GM12873 (cell line): ENCODE data around the gene GDF15.

Experiments used
- TF ChIP-seq, protein P1 (sequence below): IDR thresholded peaks from 2 replicates; pipeline ENCODE4 v1.5.1; 2012; ENCODE audit warnings: low read depth, mild to moderate bottlenecking, moderate library complexity, low read length, control low read depth; ENCODE audit not compliant: insufficient read depth; ENCODE audit errors: missing control alignments

The GDF15 gene

DNA sequence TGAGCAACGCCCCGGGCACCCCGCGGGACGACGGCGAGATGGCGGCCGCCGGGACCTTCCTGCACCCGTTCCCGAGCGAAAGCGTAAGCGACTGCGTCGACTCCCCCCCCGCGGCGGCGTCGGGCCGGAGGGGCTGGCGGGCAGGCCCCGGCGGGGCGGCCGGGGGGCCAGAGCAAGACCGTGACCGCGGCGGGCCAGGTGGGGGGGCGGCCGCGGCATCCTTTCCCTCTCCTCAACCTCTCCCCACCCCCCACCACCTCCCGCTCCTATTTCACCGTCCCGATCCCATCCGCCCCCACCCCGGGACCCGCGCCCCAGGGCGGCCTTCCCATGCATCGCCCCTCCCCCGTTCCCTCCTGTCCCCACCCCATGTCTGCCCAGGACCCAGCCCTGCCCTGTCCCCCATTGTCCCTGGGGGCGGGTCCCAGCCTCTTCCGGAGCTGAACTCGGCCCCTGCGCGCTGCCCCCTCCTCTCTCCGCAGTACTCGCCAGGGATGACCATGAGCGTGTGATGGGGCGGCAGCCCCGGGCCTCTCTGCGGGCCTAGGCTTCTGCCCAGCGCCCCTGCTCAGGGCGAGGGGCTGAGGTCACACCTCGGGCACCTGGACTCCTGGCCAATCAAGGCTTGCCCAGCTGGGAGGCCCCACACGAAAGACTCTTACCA is 47.9 kb downstream of the GDF15 start:
- TF ChIP-seq, protein P1, sequence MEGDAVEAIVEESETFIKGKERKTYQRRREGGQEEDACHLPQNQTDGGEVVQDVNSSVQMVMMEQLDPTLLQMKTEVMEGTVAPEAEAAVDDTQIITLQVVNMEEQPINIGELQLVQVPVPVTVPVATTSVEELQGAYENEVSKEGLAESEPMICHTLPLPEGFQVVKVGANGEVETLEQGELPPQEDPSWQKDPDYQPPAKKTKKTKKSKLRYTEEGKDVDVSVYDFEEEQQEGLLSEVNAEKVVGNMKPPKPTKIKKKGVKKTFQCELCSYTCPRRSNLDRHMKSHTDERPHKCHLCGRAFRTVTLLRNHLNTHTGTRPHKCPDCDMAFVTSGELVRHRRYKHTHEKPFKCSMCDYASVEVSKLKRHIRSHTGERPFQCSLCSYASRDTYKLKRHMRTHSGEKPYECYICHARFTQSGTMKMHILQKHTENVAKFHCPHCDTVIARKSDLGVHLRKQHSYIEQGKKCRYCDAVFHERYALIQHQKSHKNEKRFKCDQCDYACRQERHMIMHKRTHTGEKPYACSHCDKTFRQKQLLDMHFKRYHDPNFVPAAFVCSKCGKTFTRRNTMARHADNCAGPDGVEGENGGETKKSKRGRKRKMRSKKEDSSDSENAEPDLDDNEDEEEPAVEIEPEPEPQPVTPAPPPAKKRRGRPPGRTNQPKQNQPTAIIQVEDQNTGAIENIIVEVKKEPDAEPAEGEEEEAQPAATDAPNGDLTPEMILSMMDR = no peak

DNA sequence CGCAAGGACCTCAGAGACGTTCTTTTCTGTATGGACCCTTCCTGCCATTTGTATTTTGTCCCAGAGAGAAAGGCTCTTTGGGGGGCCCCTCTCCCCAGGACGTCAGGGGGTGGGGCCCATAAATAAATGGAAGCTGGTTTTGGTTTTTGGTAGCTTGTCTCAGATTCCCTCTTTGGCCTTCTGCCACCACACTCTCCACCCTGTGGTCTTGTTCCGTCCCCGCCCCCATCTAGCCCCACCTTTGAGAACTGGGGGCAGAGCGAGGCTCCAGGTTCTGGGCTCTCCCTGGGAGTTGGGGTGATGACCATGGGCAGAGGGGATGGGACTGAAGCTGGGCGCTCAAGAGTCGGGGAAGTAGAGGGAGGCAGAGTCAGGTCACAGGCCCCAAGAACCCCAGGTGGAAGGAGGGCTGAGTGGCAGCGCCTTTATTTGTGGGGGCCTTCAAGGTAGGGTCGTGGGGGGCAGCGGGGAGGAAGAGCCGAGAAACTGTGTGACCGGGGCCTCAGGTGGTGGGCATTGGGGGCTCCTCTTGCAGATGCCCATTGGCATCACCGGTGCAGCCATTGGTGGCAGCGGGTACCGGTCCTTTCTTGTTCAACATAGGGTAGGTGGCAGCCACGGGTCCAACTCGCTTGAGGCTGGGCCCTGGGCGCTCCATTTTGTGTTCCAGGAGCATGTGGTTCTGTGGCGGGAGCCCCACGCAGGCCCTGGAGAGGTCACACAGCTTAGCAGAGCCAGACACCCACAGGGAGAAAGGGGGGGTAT is 48.6 kb downstream of the GDF15 start:
- TF ChIP-seq, protein P1 = no peak

DNA sequence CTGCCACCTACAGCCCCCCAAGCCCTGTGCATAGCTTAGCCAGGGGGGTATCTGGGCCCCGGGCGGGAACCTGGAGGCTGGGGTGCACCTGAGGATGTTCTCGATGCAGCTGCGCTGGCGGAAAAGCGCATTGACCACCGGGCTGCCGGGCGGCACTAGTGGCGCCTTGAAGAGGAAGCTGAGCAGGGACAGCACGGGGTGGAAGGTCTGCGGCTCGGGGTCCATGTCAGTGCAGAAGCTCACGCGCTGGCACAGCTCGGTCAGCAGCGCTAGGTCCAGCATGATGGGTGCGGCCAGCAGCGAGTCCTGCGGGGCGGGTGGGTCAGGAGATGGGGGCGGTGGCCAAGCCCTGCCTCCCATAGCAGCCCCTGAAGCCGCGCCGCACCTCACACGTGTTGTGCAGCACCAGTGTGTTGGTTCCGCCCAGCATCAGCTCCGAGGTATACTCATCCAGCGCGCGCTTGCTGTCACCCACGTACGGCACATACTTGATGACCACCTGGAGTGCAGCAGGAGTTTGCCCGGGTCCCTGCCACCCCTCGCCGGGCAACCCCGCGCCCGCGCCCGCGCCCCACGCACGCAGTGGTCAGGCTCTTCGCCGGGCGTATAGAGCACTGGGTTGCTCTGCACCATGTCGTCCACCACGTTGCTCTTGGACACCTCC is 49.4 kb downstream of the GDF15 start:
- TF ChIP-seq, protein P1 = no peak

DNA sequence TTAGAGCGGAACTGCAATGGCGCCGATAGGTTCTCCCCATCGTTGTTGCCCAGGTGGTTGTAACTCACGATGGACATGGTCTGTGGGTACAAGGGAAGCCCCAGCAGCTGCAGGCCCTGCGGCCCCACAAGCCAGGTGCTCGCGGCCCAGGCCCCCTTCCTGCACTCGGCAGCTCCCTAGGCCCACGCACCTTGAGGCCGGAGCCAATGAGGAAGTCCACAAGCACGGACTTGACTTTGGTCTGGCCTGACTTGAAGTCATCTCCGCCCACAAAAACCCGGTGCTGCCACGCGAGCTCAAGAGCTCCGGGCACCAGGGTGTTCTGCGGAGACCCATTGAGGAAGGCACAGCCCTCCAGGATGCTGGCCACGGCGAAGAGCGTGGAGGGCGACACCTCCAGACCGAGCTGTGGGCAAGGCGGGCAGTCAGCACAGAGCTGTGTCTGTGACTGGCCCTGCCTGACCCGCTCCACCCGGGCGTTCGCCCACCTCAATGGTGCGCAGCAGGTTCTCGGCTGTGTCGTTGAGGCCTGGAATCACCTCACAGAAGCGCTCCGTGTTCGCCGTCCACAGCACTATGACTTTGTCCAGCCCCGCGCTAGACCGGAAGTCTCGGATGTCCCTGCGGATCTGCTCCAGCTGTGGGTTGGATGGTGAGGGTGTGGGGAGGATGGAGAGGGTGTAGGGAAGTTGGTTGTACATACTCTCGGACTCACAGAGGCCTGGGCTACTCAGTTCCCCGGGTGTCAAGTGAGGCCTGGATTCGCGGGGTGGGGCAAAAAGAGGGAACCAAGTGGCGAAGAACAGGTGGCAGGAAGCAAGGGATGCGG is 50.1 kb downstream of the GDF15 start:
- TF ChIP-seq, protein P1 = no peak

DNA sequence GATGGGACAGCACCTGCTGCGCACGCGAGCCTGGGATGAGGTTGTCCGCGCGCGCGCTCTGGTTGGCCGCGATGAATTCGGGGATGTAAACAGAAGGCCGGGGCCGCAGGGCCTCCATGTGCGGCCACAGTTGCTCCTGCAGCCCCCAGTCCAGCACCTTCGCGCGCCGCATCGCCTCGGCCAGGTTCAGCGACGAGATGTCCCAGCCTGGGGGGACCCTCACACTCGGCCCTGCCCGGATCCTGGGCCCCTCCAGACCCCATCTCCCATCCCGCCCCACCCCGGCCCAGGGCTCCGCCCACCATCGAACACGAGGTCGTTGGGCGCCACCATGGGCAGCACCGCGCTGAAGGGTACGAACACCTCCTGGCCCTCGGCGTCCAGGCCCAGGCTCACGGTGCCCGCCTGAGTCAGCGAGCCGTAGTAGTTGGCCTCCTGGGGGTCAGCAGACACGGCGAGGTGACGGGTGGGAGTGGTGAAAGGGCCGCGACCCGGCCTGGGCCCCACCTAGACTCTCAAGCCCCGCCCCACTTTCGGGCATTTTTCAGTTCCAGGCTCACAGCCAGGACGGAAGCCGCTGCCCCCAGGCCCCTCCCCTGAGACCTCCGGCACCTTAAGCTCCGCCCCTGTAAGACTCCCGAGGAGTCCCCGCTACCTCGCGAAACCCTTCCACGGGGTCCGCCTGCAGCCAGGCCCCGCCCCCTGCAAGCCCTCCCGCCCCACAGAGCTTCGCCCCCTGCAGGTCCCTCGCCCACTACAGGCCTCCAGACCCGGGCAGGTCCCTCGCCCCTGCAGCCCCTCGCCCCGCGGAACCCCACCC is 50.9 kb downstream of the GDF15 start:
- TF ChIP-seq, protein P1 = no peak

DNA sequence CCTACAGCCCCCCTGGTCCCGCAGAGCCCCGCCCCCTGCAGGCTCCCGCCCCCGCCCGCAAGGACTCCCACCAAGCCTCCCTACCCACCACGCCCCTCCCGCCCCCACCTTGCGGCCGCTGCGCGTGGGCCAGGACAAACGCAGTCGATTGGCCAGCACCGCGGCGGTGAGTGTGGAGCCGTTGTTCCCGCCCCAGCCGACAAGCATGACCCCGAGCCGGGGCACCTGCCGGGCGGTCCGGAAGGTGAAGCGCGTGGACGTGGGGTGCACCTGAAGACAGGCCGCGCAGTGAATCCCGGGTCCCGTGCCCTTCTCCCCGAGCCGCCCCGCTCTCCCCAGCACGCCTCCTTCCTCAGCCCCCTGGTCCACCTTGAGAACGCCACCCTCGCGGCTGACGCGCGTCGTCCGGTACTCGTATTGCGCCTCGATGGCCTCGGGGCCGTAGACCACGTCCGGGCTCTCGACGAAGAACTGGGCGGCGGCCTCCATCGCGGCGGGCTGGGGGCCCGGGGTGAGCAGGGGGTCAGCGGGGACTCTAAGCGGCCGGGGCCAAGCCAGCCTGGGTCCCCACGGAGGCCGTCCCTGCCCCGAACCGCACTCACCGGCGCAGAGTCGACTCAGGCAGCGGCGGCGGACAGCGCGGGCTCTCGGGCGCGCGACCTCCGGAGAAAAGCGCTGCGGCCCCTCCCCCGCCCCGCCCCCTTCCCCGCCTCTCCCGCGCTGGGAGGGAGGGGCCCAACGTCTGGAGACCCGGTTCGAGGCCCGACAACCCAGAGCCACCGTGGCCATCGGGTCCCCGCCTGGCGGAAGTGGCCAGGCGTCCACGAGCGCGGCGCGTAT is 51.8 kb downstream of the GDF15 start, which contains the start of gene ISYNA1:
Gene ISYNA1 (minus strand): TSS at position 643 of the 840 bp plus-strand sequence. CDS start 154 bp downstream, at position 489.
- TF ChIP-seq, protein P1 = no peak
